H1 (cell line): ENCODE measurements around the gene OR2W1. TPM values are rescaled to one million over a fixed set of nuclear protein-coding genes. Genes with fewer than 3 reads are reported as not detected.

Experiments
- CTCF ChIA-PET: fragments of 300-600 bp; sonication (Branson Sonifier 250); formaldehyde crosslinking; loops from one replicate; lab custom pipeline; 2021; ENCODE audit not compliant: partially characterized antibody; lab: Charles Lee
- POLR2A ChIA-PET: fragments of 300-600 bp; sonication (Branson Sonifier 250); formaldehyde crosslinking; loops from one replicate; lab custom pipeline; 2021; ENCODE audit warnings: inconsistent platforms; ENCODE audit not compliant: partially characterized antibody; lab: Charles Lee
- DNase-seq, 2 experiments: peaks; one replicate each; pipeline versions ENCODE4 v3.0.0 to v3.0.0-alpha.2; 2010 to 2022; ENCODE audit warnings: low spot score in 2 of 2, low read depth in 1 of 2, mixed read lengths in 1 of 2
- FAIRE-seq: peaks from 2 replicates; lab custom pipeline; 2011; peaks lifted over from hg19 to GRCh38; lab: Jason Lieb, UNC
- H2AFZ ChIP-seq: 2 replicates; pipeline ENCODE4 v1.8.1; 2012; ENCODE audit warnings: low read length, inconsistent platforms
- H2AK5ac ChIP-seq: 2 replicates; pipeline ENCODE4 v1.6.1; 2013; ENCODE audit warnings: low read depth, low read length
- H2BK120ac ChIP-seq: replicated peaks from 2 replicates; pipeline ENCODE3; 2013; ENCODE audit warnings: low read depth, low read length, inconsistent platforms
- H2BK12ac ChIP-seq: 2 replicates; pipeline ENCODE4 v1.6.1; 2013; ENCODE audit warnings: low read depth, low read length
- H2BK15ac ChIP-seq: 2 replicates; pipeline ENCODE4 v1.6.1; 2013; ENCODE audit warnings: low read length
- H2BK20ac ChIP-seq: 2 replicates; pipeline ENCODE4 v1.6.1; 2013; ENCODE audit warnings: low read length
- H2BK5ac ChIP-seq: 2 replicates; pipeline ENCODE4 v1.6.1; 2013; ENCODE audit warnings: low read depth, low read length
- H3K14ac ChIP-seq: 2 replicates; pipeline ENCODE4 v1.6.1; 2013; ENCODE audit warnings: inconsistent platforms; ENCODE audit not compliant: insufficient read length
- H3K18ac ChIP-seq: 2 replicates; pipeline ENCODE4 v1.6.1; 2013; ENCODE audit warnings: low read length; ENCODE audit errors: extremely low read depth
- H3K23ac ChIP-seq: 2 replicates; pipeline ENCODE4 v1.6.1; 2013; ENCODE audit warnings: inconsistent platforms; ENCODE audit not compliant: insufficient read length
- H3K23me2 ChIP-seq: 2 replicates; pipeline ENCODE4 v1.6.1; 2013; ENCODE audit warnings: low read depth, low read length
- H3K27ac ChIP-seq: 2 replicates; pipeline ENCODE4 v1.6.1; 2011; ENCODE audit warnings: low read depth, low read length, inconsistent platforms
- H3K27me3 ChIP-seq, 4 experiments: replicated peaks in 1 of 4; 1 replicate in 1 of 4; 2 replicates in 3 of 4; pipeline versions ENCODE4 v1.6.1 to v1.8.1; 2011 to 2013; ENCODE audit warnings: low read length in 3 of 4, mild to moderate bottlenecking in 3 of 4, inconsistent platforms in 2 of 4, mixed read lengths in 2 of 4, moderate library complexity in 1 of 4; ENCODE audit not compliant: control insufficient read depth in 3 of 4, insufficient read depth in 3 of 4; ENCODE audit errors: extremely low read depth in 1 of 4
- H3K36me3 ChIP-seq, 4 experiments: 2 replicates each; pipeline versions ENCODE4 v1.6.1 to v1.8.1; 2011 to 2013; ENCODE audit warnings: mild to moderate bottlenecking in 4 of 4, low read length in 3 of 4, moderate library complexity in 2 of 4, control low read depth in 1 of 4, inconsistent platforms in 1 of 4; ENCODE audit not compliant: insufficient read depth in 4 of 4, control insufficient read depth in 2 of 4
- H3K4ac ChIP-seq: replicated peaks from 2 replicates; pipeline ENCODE3; 2013; ENCODE audit warnings: low read length, low read depth, mixed read lengths, inconsistent platforms; ENCODE audit not compliant: insufficient read length
- H3K4me1 ChIP-seq, 4 experiments: replicated peaks in 1 of 4; 1 replicate in 1 of 4; 2 replicates in 3 of 4; pipeline versions ENCODE4 v1.6.1 to v1.8.1; 2011 to 2013; ENCODE audit warnings: low read length in 3 of 4, inconsistent platforms in 2 of 4, mixed read lengths in 1 of 4; ENCODE audit not compliant: insufficient read depth in 4 of 4, control insufficient read depth in 3 of 4
- H3K4me2 ChIP-seq, 2 experiments: 2 replicates each; pipeline versions ENCODE4 v1.6.1 to v1.8.1; 2011 to 2013; ENCODE audit warnings: low read depth in 2 of 2, low read length in 2 of 2, control low read depth in 1 of 2, inconsistent platforms in 1 of 2, mild to moderate bottlenecking in 1 of 2; ENCODE audit not compliant: insufficient read depth in 1 of 2
- H3K4me3 ChIP-seq, 4 experiments: fragments of 200-600, 300-600 bp in 1 of 4; sonication (generic), shearing (Covaris generic), sonication (Bioruptor Twin) in 1 of 4; 2 replicates each; pipeline versions ENCODE4 v1.5.1 to v1.8.1; 2011 to 2016; ENCODE audit warnings: low read length in 4 of 4, low read depth in 3 of 4, control low read depth in 2 of 4, inconsistent platforms in 2 of 4, mild to moderate bottlenecking in 2 of 4, mixed read lengths in 1 of 4, moderate library complexity in 1 of 4; ENCODE audit not compliant: insufficient read depth in 2 of 4; ENCODE audit errors: extremely low read depth in 1 of 4
- H3K56ac ChIP-seq: replicated peaks from 2 replicates; pipeline ENCODE3; 2013; ENCODE audit warnings: low read depth, mild to moderate bottlenecking, mixed read lengths, low read length, inconsistent platforms; ENCODE audit not compliant: insufficient read length
- H3K79me1 ChIP-seq: 2 replicates; pipeline ENCODE4 v1.6.1; 2013; ENCODE audit warnings: low read depth, low read length, control low read depth
- H3K79me2 ChIP-seq, 2 experiments: 2 replicates each; pipeline versions ENCODE4 v1.6.1 to v1.8.1; 2012 to 2013; ENCODE audit warnings: low read length in 2 of 2, mild to moderate bottlenecking in 2 of 2, inconsistent platforms in 1 of 2; ENCODE audit not compliant: insufficient read depth in 2 of 2, control insufficient read depth in 1 of 2
- H3K9ac ChIP-seq, 4 experiments: replicated peaks in 1 of 4; 1 replicate in 1 of 4; 2 replicates in 3 of 4; pipeline versions ENCODE4 v1.6.1 to v1.8.1; 2011 to 2013; ENCODE audit warnings: low read depth in 3 of 4, low read length in 3 of 4, control low read depth in 2 of 4, mild to moderate bottlenecking in 2 of 4, moderate library complexity in 2 of 4, inconsistent platforms in 1 of 4; ENCODE audit errors: extremely low read depth in 1 of 4
- H3K9me3 ChIP-seq, 2 experiments: 2 replicates each; pipeline versions ENCODE4 v1.6.1 to v1.8.1; 2012 to 2013; ENCODE audit warnings: mild to moderate bottlenecking in 2 of 2, moderate library complexity in 2 of 2, control low read depth in 1 of 2, inconsistent platforms in 1 of 2, low read depth in 1 of 2, low read length in 1 of 2, mixed read lengths in 1 of 2; ENCODE audit not compliant: insufficient read depth in 2 of 2
- H4K20me1 ChIP-seq, 2 experiments: replicated peaks in 1 of 2; 2 replicates each; pipeline versions ENCODE3 to v1.8.1; 2011 to 2013; ENCODE audit warnings: inconsistent platforms in 2 of 2, low read length in 2 of 2, mild to moderate bottlenecking in 1 of 2; ENCODE audit not compliant: insufficient read depth in 2 of 2, control insufficient read depth in 1 of 2
- H4K5ac ChIP-seq: 2 replicates; pipeline ENCODE4 v1.6.1; 2013; ENCODE audit warnings: low read length, low read depth, mixed read lengths, inconsistent platforms; ENCODE audit not compliant: insufficient read length
- H4K8ac ChIP-seq: 2 replicates; pipeline ENCODE4 v1.8.0; 2013; ENCODE audit warnings: mild to moderate bottlenecking, moderate library complexity, low read length, inconsistent platforms; ENCODE audit not compliant: insufficient read depth; ENCODE audit errors: extremely low read depth
- H4K91ac ChIP-seq: replicated peaks from 2 replicates; pipeline ENCODE3; 2013; ENCODE audit warnings: low read length, mixed read lengths, inconsistent platforms; ENCODE audit not compliant: insufficient read length
- BCL11A ChIP-seq, 2 experiments: IDR thresholded peaks; one replicate each; pipeline ENCODE4 v1.6.1; 2011; ENCODE audit warnings: low read depth in 2 of 2, low read length in 2 of 2, mild to moderate bottlenecking in 2 of 2
- GABPA ChIP-seq: IDR thresholded peaks from 2 replicates; pipeline ENCODE4 v1.6.1; 2011; ENCODE audit warnings: mild to moderate bottlenecking, low read length, moderate library complexity, borderline replicate concordance; ENCODE audit not compliant: insufficient read depth
- NANOG ChIP-seq: IDR thresholded peaks from 2 replicates; pipeline ENCODE4 v1.6.1; 2011; ENCODE audit warnings: low read length, low read depth, mild to moderate bottlenecking, inconsistent platforms; ENCODE audit not compliant: insufficient read depth, poor library complexity, severe bottlenecking
- PHF8 ChIP-seq: fragments of 200-600 bp; sonication (generic); conservative IDR thresholded peaks from 2 replicates; pipeline ENCODE4 v1.7.1; 2012; ENCODE audit warnings: low read depth, mild to moderate bottlenecking, inconsistent platforms, low read length, moderate library complexity
- TEAD4 ChIP-seq: IDR thresholded peaks from 2 replicates; pipeline ENCODE4 v1.6.1; 2012; ENCODE audit warnings: low read depth, low read length, inconsistent platforms, mixed read lengths
- YY1 ChIP-seq: IDR thresholded peaks from 2 replicates; pipeline ENCODE4 v1.6.1; 2011; ENCODE audit warnings: low read depth, mild to moderate bottlenecking, low read length
- WGBS, 2 experiments: shearing (Covaris generic) in 1 of 2; methylation state at CpG; one replicate each; pipeline versions ENCODE4 v1.1.6 to v1.1.7; 2013 to 2015; ENCODE audit warnings: low lambda C conversion rate in 2 of 2, mixed read lengths in 2 of 2, inconsistent platforms in 1 of 2, low coverage in 1 of 2, missing lambda C conversion rate in 1 of 2; ENCODE audit not compliant: insufficient replicate concordance in 2 of 2, insufficient coverage in 1 of 2, insufficient read length in 1 of 2; ENCODE audit errors: extremely low coverage in 1 of 2, missing lambda C conversion rate in 1 of 2; 5-methylcytosine and 5-hydroxymethylcytosine counted together
- polyA plus RNA-seq, 7 experiments: library from polyadenylated mRNA; depleted of rRNA in 3 of 7; stranded (reverse) in 5 of 7; unstranded in 2 of 7; fragments of >200 nt in 5 of 7; fragments of 200-250 nt in 2 of 7; gene quantifications; 1 replicate in 5 of 7; 2 replicates in 1 of 7; 4 replicates in 1 of 7; pipeline versions ENCODE4 v1.2.1 to v1.2.3, GENCODE V29; 2011 to 2013; ENCODE audit warnings: missing spikeins in 2 of 7, mixed read lengths in 2 of 7
- total RNA-seq: library from RNA; stranded (reverse); fragmentation: NEBNext Ultra II Directional; extraction: Animal tissue kit (Norgen Biotek cat#: 25700); gene quantifications from 2 replicates; pipeline ENCODE4 v1.2.1, GENCODE V29; 2021
- TF ChIP-seq, protein P1 (sequence below): IDR thresholded peaks from 2 replicates; pipeline ENCODE4 v1.6.1; 2012; ENCODE audit warnings: inconsistent platforms

Gene OR2W1
- total and polyA plus RNA-seq, 2 of the 8 experiments (the other 6 are each of a cell fraction or from before 2014, with no cell fraction given): not detected

DNA sequence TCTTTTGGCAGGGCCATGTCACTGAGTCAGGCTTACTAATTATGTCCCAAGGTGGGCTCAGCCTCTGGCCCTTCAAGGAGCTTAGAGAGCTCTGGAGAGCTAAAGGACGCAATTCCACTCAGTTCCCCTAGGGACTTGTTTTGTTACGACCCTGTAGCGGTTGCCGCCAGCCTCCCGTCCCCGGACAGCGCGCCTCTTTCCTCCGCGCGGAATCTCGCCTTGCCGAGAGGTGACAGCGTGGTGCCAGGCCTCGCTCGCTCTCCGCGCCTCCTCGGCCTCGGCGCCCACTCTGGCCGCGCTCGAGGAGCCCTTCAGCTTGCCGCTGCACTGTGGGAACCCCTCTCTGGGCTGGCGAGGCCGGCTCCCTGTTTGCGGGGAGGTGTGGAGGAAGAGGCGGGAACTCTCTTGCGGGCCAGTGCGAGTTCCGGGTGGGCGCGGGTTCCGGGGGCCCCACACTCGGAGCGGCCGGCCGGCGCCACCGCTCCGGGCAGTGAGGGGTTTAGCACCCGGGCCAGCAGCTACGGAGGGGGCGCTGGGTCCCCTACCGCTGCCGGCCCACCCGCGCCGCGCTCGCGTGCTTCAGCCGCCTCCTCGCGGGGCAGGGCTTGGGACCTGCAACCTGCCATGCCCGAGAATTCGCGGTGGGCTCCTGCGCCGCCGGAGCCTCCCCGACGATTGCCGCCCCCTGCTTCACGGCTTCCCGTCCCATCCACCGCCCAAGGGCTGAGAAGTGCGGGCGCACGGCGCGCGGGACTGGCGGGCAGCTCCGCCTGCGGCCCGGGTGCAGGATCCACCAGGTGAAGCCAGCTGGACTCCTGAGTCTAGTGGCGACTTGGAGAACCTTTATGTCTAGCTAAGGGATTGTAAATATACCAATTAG is 30.0 kb downstream of the OR2W1 start:
- H2BK5ac ChIP-seq: no peak overlapping the region
- WGBS, 2 experiments: 95% methylated on average over 47 of the region's 79 CpGs; no CpG with 5 or more reads in 1 of the 2 experiments
- H3K9me3 ChIP-seq: peaks cover 0 to 13% of the 10 kb centered on the region in 2 experiments; a peak in 1 of 4 replicates
- H2BK12ac ChIP-seq: no peak overlapping the region
- no peaks in the 10 kb centered on the region for H3K36me3 ChIP-seq
- no peak overlapping the region for H3K4me3 ChIP-seq
- no peak for FAIRE-seq
- peaks cover 0 to 11% (median 6%) of the 10 kb centered on the region in 4 experiments; a peak in 5 of 7 replicates for H3K27me3 ChIP-seq
- ChIA-PET CTCF (interaction anchor here (0.6 to 5.0 kb wide), 27 partner anchors 8 to 317 kb away, joined by 3 to 42 read pairs (median 4); no protein-coding TSS in a partner anchor), POLR2A (interaction anchor here (0.6 to 2.3 kb wide), 6 partner anchors 11 to 304 kb away, joined by 3 to 7 read pairs (median 4); no protein-coding TSS in a partner anchor)
- H3K56ac ChIP-seq: no peak overlapping the region
- no peak overlapping the region for H3K9ac ChIP-seq
- no peak overlapping the region for H2BK15ac ChIP-seq
- no peak overlapping the region for H2AFZ ChIP-seq
- H3K23ac ChIP-seq: no peak overlapping the region
- no peaks in the 10 kb centered on the region for H3K4me1 ChIP-seq
- no peak for DNase-seq
- no peak overlapping the region for H3K27ac ChIP-seq
- no peak overlapping the region for H2BK20ac ChIP-seq
- H3K4ac ChIP-seq: no peak overlapping the region
- peaks cover 0 to 2% of the 10 kb centered on the region in 2 experiments for H4K20me1 ChIP-seq
- H4K8ac ChIP-seq: peak overlapping the region; percentile 37; the same call in 1 of the 2 replicates
- peaks cover 6% of the 10 kb centered on the region for H3K23me2 ChIP-seq
- no peak overlapping the region for H3K4me2 ChIP-seq
- H4K5ac ChIP-seq: no peak overlapping the region
- H3K14ac ChIP-seq: no peak overlapping the region
- H3K18ac ChIP-seq: no peak overlapping the region
- no peak overlapping the region for H4K91ac ChIP-seq
- no peak overlapping the region for H2AK5ac ChIP-seq
- H2BK120ac ChIP-seq: no peak overlapping the region
- H3K79me2 ChIP-seq: no peaks in the 10 kb centered on the region
- H3K79me1 ChIP-seq: no peaks in the 10 kb centered on the region
- TF ChIP-seq NANOG: no peak
- TF ChIP-seq, protein P1, sequence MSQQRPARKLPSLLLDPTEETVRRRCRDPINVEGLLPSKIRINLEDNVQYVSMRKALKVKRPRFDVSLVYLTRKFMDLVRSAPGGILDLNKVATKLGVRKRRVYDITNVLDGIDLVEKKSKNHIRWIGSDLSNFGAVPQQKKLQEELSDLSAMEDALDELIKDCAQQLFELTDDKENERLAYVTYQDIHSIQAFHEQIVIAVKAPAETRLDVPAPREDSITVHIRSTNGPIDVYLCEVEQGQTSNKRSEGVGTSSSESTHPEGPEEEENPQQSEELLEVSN: no peak
- no peak for TF ChIP-seq YY1
- TF ChIP-seq PHF8: no peak
- TF ChIP-seq TEAD4: no peak
- TF ChIP-seq BCL11A (IDR thresholded peaks at IDR 0.05; ENCODE audit: low read depth in 2 of 2, low read length in 2 of 2): no peak
- no peak for TF ChIP-seq GABPA
